ENCODE data around the gene CHRNG. TPM values are rescaled to one million over a fixed set of nuclear protein-coding genes. Genes with fewer than 3 reads are reported as not detected.

Gene CHRNG
- total RNA-seq, 1 donor from 2014 or later = not detected

DNA sequence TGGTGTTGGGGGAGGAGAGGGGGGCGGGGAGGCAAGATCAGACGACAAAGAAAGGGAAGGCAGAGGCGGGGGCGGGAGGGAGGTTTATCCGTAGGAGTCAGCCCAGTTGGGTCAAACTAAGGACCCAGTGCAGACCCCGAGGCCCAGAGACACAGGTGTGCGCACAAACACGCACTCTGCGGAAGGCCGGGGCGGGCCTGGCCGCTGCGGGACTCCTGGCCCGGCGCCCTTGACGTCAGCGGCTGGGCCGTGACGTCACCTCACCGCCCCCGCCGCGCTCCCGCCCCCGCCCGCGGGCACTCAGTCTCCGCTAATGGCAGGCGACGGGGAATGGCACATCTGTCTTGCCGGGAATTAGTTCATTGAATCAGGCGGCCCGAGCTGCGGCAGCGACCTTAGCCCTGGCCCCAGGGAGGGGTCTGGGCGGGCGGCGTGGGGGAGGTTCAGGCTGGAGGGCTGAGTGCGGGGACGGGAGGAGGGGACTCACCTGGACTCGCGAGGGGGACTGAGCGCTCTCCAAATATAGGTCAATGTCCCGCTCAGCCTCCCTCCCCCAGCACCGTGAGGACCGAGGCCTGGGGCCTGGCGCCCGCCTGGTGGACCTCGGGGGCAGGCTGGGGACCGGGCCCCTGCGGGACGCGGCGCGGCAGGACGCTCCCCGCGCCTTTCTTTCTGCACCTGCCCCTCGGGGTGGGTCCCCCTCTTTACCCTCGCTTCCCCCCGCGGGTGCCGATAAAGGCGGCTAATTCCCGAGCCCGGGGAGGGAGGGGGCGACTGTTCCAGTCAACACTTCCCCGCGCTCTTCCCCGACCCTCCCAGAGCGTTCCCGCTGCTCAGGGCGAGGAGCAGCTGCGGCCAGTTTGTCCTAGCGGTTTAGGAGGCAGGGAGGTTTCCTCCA lies 36.3 kb upstream of the CHRNG start:
- DNase-seq = peak; percentile 45
- peak; percentile 79 for ATAC-seq
- intact Hi-C loops (cut with micrococcal nuclease) = no loop called here

GRCh38 chr2:232503809-232504323 lies 35.6 kb upstream of the CHRNG start:
- no peak for DNase-seq
- ATAC-seq = no peak
- intact Hi-C loops (cut with micrococcal nuclease) = no loop called here

GRCh38 chr2:232504438-232504837 lies 35.1 kb upstream of the CHRNG start:
- intact Hi-C loops (cut with micrococcal nuclease) = no loop called here
- ATAC-seq = no peak

GRCh38 chr2:232505856-232506255 lies 33.6 kb upstream of the CHRNG start:
- ATAC-seq = no peak
- DNase-seq = no peak
- intact Hi-C loops (cut with micrococcal nuclease) = no loop called here

More at GRCh38 chr2:232504438-232504837, 35.1 kb upstream of the CHRNG start:
- DNase-seq = no peak

- intact Hi-C loops (cut with micrococcal nuclease) = no loop called here
- DNase-seq = no peak
- no peak for ATAC-seq
These were observed 32.8 kb upstream of the CHRNG start for GRCh38 chr2:232506709-232507108.

DNA sequence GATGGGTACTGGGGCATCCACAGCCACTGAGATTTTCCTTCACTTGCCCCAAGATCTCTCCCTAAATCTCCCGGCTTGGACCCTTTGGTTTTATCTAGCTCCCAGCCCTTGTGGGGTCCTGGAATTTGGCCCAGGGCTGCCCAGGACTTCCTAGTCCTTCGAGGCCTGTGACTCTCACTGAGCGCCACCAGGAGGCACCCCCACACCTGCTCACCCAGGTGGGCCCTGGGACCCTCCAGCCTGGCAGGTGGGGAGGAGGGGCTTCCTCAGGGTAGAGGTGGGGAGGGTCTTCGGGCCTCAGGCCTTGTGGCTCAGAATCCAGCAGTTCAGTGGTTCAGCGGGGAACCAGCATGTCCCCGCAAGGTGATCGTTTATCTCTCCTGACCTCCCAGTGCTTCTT lies 31.2 kb upstream of the CHRNG start:
- intact Hi-C loops (cut with micrococcal nuclease) = no loop called here
- ATAC-seq (no peak), DNase-seq (no peak)

DNA sequence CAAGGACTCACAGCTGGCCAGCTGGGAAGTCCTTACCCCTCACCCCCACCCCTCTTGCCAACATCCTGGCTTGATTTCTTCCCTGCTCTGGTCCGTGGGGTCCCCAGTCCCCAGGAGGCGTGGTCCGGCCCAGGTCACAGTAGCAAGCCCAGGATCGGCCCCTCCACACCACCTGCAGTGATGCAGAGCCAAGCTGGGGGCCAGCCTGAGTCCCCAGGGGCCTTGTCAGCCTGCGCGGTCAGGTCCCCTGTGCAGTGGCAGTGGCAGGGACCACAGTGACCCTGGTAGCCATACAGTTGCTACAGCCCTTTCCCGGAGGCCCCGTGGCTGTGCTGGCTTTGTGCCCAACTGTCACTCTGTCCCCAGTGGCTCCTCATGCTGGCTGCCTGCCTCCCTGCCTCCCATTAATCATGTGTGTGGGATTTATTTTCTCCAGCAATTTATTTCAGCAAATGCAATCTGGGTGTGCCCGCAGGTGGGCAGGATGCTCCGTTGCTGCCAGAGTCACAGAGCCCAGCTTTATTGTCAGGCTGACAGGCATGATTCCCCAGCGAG lies 28.1 kb upstream of the CHRNG start:
- ATAC-seq (peak; percentile 68), DNase-seq (peak; percentile 52)
- intact Hi-C loops (cut with micrococcal nuclease) = no loop called here

- ATAC-seq = no peak
- intact Hi-C loops (cut with micrococcal nuclease) = no loop called here
- DNase-seq = no peak
These were observed 26.9 kb upstream of the CHRNG start for GRCh38 chr2:232512602-232513001.

- intact Hi-C loops (cut with micrococcal nuclease) = no loop called here
- ATAC-seq = no peak
- no peak for DNase-seq
These were observed 26.1 kb upstream of the CHRNG start for GRCh38 chr2:232513353-232513752.

DNA sequence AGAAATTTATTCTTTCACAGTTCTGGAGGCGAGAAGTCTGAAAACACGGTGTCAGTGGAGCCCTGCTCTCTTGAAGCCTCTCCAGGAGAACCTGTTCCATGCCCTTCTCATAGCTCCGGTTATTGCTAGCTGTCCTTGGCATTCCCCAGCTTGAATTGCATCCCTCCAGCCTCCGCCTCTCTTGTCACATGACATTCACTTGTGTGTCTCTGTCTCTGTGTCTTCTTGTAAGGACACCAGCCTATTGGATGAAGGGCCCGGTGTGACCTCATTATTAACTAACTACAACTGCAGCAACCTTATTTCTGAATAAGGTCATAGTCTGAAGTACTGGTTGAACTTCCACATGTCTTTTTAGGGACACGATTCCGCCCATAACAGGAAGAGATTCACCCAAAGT lies 23.9 kb upstream of the CHRNG start:
- ATAC-seq (no peak), DNase-seq (no peak)
- intact Hi-C loops (cut with micrococcal nuclease) = no loop called here

DNA sequence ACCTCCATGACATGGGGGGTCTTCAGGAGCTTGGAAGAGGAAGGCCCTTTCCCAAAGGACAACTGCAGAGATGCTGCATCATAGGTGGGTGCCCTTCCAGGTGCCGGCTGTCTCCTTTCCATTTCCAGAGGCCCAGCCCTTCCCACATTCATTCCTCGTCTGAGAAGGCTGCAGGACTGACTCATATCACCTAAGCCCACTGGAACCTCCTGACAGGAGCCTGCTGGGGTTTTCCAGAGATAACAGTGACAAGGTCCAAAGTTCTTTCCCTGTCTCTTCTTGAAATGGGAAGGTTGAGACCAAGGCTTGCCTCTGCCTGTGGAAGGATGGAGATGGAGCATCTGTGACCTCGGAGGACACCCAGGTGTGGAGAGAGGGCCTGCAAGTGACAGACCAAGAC lies 22.9 kb upstream of the CHRNG start:
- DNase-seq = no peak
- ATAC-seq = no peak
- intact Hi-C loops (cut with micrococcal nuclease) = no loop called here

DNA sequence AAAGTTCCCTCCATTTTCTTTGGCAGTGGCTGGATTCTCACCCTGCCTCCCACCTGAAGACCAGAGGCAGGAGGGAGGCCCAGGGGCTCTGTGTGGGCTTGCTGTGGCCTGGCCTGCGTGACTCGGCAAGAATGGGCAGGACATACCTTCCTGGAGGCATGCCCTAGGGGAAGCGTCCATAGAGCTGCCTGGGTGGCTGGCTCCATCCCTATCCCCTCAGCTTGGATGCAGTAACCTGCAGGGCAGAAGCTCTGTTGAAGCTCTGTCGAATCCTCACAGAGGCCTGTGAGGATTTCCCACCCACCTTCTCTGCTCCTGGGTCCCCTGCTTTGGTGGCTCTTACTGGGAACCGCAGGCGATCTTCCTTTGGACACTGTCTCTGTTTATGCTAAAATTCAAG lies 20.6 kb upstream of the CHRNG start:
- no peak for ATAC-seq
- intact Hi-C loops (cut with micrococcal nuclease) = no loop called here

DNA sequence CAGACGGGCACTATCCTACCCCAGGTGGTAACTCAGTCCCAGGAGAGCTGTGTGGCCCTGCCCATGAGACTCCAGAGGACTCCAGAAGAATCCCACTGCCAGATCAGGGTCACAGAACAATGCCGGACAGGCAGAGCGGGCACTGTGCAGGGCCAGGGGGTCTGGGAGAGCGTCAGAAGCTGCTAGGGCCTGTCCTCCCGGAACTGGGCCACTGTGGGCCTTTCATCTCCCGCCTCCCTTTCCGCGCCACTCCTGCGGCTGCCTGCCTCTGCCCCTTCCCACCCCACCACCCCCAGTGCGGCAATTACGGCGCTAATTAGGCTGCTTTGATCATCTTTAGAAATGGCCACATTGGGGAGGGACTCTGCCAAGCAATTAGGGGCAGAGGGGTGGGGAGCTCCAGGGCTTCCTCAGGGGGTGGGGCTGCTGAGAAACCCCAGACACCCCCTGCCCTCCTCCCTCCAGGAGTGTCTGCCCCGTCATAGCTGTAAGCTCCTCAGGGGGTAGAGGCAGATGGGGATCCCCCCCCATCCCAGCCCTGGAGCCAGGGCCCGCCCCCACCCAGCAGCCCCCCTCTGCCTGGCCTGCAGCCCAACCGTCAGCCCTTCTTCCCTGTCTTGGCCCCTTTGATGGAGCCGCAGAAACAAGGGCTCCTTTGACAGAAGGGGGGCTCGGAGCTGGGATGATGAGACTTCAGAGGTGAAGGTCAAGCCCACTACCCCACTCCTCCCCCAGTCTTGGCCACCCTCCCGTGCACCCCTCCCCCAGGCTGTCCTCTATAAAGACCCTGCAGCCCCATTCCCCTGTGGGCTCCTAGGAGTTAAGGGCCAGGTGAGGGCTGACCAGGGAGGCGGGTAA lies 19.7 kb upstream of the CHRNG start, which contains the start of gene PRSS56:
PRSS56 (plus strand) TSS at position 808 of the 858 bp plus-strand sequence. CDS start 211 bp downstream, outside the sequence.
- DNase-seq (no peak), ATAC-seq (no peak)
- intact Hi-C loops (cut with micrococcal nuclease) = no loop called here

More for the DNA sequence above, 20.6 kb upstream of the CHRNG start:
- no peak for DNase-seq

- ATAC-seq = no peak
- intact Hi-C loops (cut with micrococcal nuclease) = no loop called here
- DNase-seq = no peak
These were observed 19.0 kb upstream of the CHRNG start for GRCh38 chr2:232520489-232520888.

GRCh38 chr2:232521098-232521497 lies 18.4 kb upstream of the CHRNG start:
- ATAC-seq (no peak), DNase-seq (no peak)
- intact Hi-C loops (cut with micrococcal nuclease) = no loop called here

- intact Hi-C loops (cut with micrococcal nuclease) = no loop called here
- ATAC-seq (peak; percentile 58), DNase-seq (peak; percentile 80)
These were observed 17.4 kb upstream of the CHRNG start for GRCh38 chr2:232521959-232522622.

DNA sequence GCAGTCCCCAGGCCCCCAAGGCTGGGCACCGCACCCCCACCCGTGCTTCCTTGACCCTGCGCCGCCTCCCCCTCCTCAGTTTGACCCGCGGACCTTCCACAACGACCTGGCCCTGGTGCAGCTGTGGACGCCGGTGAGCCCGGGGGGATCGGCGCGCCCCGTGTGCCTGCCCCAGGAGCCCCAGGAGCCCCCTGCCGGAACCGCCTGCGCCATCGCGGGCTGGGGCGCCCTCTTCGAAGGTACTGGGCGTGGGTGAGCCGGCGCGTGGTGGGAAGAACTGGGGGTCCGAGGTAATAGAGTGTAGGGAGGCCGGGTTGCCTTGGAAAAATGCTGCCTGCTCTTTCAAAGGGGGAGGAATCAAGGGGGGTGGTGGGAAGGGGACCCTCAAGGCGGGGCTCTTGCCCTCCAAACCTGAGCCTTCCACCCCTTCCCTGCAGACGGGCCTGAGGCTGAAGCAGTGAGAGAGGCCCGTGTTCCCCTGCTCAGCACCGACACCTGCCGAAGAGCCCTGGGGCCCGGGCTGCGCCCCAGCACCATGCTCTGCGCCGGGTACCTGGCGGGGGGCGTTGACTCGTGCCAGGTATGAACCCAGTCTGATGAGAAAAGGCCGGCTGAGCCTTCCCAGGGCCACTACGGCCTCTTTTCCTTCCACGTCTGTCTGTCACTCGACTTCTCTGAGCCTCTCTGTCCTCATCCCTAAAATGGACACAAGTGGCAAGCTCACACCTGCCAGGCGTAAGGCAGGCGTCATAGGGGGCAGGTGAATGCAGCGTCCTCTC lies 16.7 kb upstream of the CHRNG start:
- intact Hi-C loops (cut with micrococcal nuclease) = no loop called here
- ATAC-seq (no peak), DNase-seq (no peak)

DNA sequence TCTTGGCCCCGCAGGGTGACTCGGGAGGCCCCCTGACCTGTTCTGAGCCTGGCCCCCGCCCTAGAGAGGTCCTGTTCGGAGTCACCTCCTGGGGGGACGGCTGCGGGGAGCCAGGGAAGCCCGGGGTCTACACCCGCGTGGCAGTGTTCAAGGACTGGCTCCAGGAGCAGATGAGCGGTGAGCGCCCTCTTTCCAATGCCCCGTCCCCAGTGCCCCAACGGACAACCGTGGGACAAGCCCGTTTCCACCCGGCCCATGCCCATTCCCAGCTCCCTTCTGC lies 16.1 kb upstream of the CHRNG start:
- intact Hi-C loops (cut with micrococcal nuclease) = no loop called here
- DNase-seq (no peak), ATAC-seq (no peak)

Measured in left ventricle myocardium superior (tissue), 1 donor.